Parathyroid adenoma (tissue), 2 donors: ENCODE data around the gene ZSWIM7.

Experiments
- H2AFZ ChIP-seq: fragments of 300-600 bp; sonication (generic); one replicate; pipeline ENCODE4 v1.7.0; 2017; ENCODE audit warnings: antibody characterized with exemption, mild to moderate bottlenecking
- H3K27ac ChIP-seq: fragments of 300-600 bp; sonication (generic); one replicate; pipeline ENCODE4 v1.7.0; 2017
- H3K27me3 ChIP-seq: fragments of 300-600 bp; sonication (generic); one replicate; pipeline ENCODE4 v1.7.0; 2017; ENCODE audit warnings: low read length; ENCODE audit not compliant: control insufficient read depth, insufficient read depth
- H3K36me3 ChIP-seq: fragments of 300-600 bp; sonication (generic); one replicate; pipeline ENCODE4 v1.7.0; 2017; ENCODE audit warnings: low read length; ENCODE audit not compliant: control insufficient read depth, insufficient read depth
- H3K4me1 ChIP-seq: fragments of 300-600 bp; sonication (generic); one replicate; pipeline ENCODE4 v1.7.0; 2017; ENCODE audit warnings: control low read depth
- H3K4me2 ChIP-seq: fragments of 300-600 bp; sonication (generic); one replicate; pipeline ENCODE4 v1.7.0; 2017; ENCODE audit warnings: low read length
- H3K4me3 ChIP-seq: fragments of 300-600 bp; sonication (generic); one replicate; pipeline ENCODE4 v1.7.0; 2017; ENCODE audit warnings: low read depth, low read length
- H3K79me2 ChIP-seq: fragments of 300-600 bp; sonication (generic); one replicate; pipeline ENCODE4 v1.7.0; 2017; ENCODE audit warnings: control low read depth
- H3K9ac ChIP-seq: fragments of 300-600 bp; sonication (generic); one replicate; pipeline ENCODE4 v1.7.0; 2017; ENCODE audit warnings: mild to moderate bottlenecking
- H3K9me3 ChIP-seq: fragments of 300-600 bp; sonication (generic); one replicate; pipeline ENCODE4 v1.7.0; 2017; ENCODE audit warnings: low read length; ENCODE audit not compliant: control insufficient read depth
- CTCF ChIP-seq: fragments of 300-600 bp; sonication (generic); IDR thresholded peaks from one replicate; pipeline ENCODE4 v1.7.0; 2017; ENCODE audit warnings: antibody characterized with exemption, mild to moderate bottlenecking
- donor health status: primary hyperparathyroidism.

The ZSWIM7 gene

GRCh38 chr17:16013943-16014407, 14.5 kb upstream of the ZSWIM7 start:
- no peak overlapping the region for H3K27ac ChIP-seq
- no peak overlapping the region for H3K4me3 ChIP-seq
- no peaks in the 10 kb centered on the region for H3K36me3 ChIP-seq
- no peak overlapping the region for H3K4me2 ChIP-seq
- no peaks in the 10 kb centered on the region for H3K4me1 ChIP-seq
- H3K27me3 ChIP-seq = no peaks in the 10 kb centered on the region
- no peak overlapping the region for H2AFZ ChIP-seq
- H3K79me2 ChIP-seq = peaks cover 9% of the 10 kb centered on the region
- H3K9me3 ChIP-seq = no peaks in the 10 kb centered on the region
- peak; percentile 46 for TF ChIP-seq CTCF
- H3K9ac ChIP-seq = no peak overlapping the region

DNA sequence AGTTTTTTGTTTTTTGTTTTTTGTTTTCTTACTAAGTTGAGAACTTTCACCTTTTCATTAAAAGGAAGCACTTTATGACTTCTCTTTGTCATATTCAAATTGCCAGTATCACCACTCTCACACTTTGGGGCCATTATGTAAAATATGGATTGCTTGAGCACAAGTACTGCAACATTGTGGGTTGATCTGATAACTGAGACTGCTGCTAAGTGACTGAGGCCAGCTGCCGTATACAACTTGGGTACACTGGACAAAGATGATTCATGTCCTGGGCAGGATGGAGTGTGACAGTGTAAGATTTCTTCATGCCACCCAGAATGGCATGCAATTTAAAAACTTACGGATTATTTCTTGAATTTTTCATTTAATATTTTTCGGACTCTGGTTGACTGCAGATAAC, 7.9 kb upstream of the ZSWIM7 start:
- Histone ChIP-seq H3K9me3 (no peaks in the 10 kb centered on the region), H3K27me3 (no peaks in the 10 kb centered on the region), H3K27ac (no peak overlapping the region), H3K79me2 (peaks cover 10% of the 10 kb centered on the region), H3K36me3 (no peaks in the 10 kb centered on the region), H3K9ac (no peak overlapping the region), H3K4me3 (no peak overlapping the region), H2AFZ (no peak overlapping the region), H3K4me2 (no peak overlapping the region), H3K4me1 (no peaks in the 10 kb centered on the region)
- TF ChIP-seq CTCF = no peak

DNA sequence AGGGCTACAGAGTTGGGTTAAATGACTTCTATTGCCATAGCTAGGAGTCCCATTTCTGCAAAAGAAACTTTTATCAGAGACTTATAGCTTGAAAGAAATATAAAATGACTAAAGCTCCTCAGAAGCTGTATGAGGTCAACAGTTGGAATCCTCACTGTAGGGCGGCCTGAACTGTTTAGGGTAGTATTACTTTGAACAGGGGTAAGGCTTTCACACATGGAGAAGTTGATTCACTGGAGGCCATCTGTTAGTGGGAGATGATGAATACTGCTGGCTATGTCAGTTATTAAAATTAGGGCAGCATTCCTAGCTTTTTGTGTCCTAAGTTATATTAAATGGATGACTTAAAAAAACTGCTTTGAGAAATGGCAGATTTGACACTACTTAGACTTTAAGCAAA, 6.1 kb upstream of the ZSWIM7 start:
- H3K4me3 ChIP-seq = no peak overlapping the region
- H3K4me2 ChIP-seq = no peak overlapping the region
- no peak overlapping the region for H2AFZ ChIP-seq
- H3K27me3 ChIP-seq = no peaks in the 10 kb centered on the region
- no peak for TF ChIP-seq CTCF
- no peak overlapping the region for H3K27ac ChIP-seq
- H3K79me2 ChIP-seq = peaks cover 20% of the 10 kb centered on the region
- H3K9ac ChIP-seq = no peak overlapping the region
- H3K36me3 ChIP-seq = no peaks in the 10 kb centered on the region
- H3K4me1 ChIP-seq = no peaks in the 10 kb centered on the region
- H3K9me3 ChIP-seq = no peaks in the 10 kb centered on the region

DNA sequence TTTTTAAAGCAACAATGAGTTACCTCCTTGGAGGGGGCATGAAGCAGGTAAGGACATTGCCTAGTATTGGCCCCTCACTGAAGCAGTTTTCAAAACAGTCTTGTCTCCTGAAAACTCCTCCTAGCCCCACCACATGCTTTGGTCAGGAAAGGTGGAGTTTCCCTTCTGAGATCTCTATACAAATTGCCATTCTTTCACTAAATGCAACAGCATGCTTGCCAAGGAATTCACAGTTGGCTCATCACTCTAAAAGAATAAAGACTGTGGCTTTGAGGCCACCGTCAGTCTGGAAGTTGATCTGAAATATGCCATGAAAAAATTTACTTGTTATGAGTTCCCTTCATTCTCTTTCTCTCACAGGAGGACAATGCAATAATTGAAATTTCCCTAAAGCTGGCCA, 4.3 kb upstream of the ZSWIM7 start:
- Histone ChIP-seq H2AFZ (no peak overlapping the region), H3K9ac (no peak overlapping the region), H3K9me3 (no peaks in the 10 kb centered on the region), H3K4me1 (no peaks in the 10 kb centered on the region), H3K36me3 (no peaks in the 10 kb centered on the region), H3K4me2 (no peak overlapping the region), H3K27me3 (no peaks in the 10 kb centered on the region), H3K79me2 (peaks cover 20% of the 10 kb centered on the region), H3K27ac (peak overlapping the region; percentile 5), H3K4me3 (no peak overlapping the region)
- no peak for TF ChIP-seq CTCF

GRCh38 chr17:16002708-16003260, 3.3 kb upstream of the ZSWIM7 start:
- no peak for TF ChIP-seq CTCF
- Histone ChIP-seq H3K79me2 (peaks cover 20% of the 10 kb centered on the region), H3K36me3 (no peaks in the 10 kb centered on the region), H3K9ac (no peak overlapping the region), H3K9me3 (no peaks in the 10 kb centered on the region), H3K4me1 (no peaks in the 10 kb centered on the region), H3K4me3 (no peak overlapping the region), H3K27ac (no peak overlapping the region), H3K4me2 (no peak overlapping the region), H2AFZ (no peak overlapping the region), H3K27me3 (no peaks in the 10 kb centered on the region)
